ENCODE measurements around the gene NEDD4L.

- no peak for TF ChIP-seq CTCF (IDR thresholded peaks at IDR 0.05; ENCODE audit: insufficient read depth, low read depth, low read length)
- no peak for TF ChIP-seq EZH2 (IDR thresholded peaks at IDR 0.05; ENCODE audit: insufficient read depth, low read length)
Observed at GRCh38 chr18:58275176-58275575, 231.2 kb downstream of the NEDD4L start.
